Epidermal melanocyte (primary cell): ENCODE measurements around the gene NDRG4.

Experiments used
- DNase-seq: peaks from one replicate; pipeline ENCODE4 v3.0.0; 2011; ENCODE audit warnings: low spot score; ENCODE audit not compliant: insufficient read length

Gene NDRG4

GRCh38 chr16:58508671-58509251 is 8.8 kb downstream of the NDRG4 start:
- no peak for DNase-seq

- no peak for DNase-seq
These were observed 9.5 kb downstream of the NDRG4 start for GRCh38 chr16:58509256-58510096.

- no peak for DNase-seq
These were observed 10.3 kb downstream of the NDRG4 start for GRCh38 chr16:58510097-58510775.

- DNase-seq, result no peak
These were observed 11.1 kb downstream of the NDRG4 start for GRCh38 chr16:58510776-58511628.

GRCh38 chr16:58511933-58512815 is 12.2 kb downstream of the NDRG4 start:
- no peak for DNase-seq

- no peak for DNase-seq
These were observed 13.9 kb downstream of the NDRG4 start for GRCh38 chr16:58513874-58514273.

GRCh38 chr16:58515125-58515870 is 15.4 kb downstream of the NDRG4 start, which contains the start of gene SETD6:
Gene SETD6 (plus strand): TSS chr16:58515517. CDS start chr16:58515538, 21 bp downstream.
- peak; percentile 92 for DNase-seq

- DNase-seq, result no peak
These were observed 16.2 kb downstream of the NDRG4 start for GRCh38 chr16:58515871-58516767.

GRCh38 chr16:58516768-58517107 is 16.8 kb downstream of the NDRG4 start:
- DNase-seq, result no peak

- DNase-seq, result no peak
These were observed 18.4 kb downstream of the NDRG4 start for GRCh38 chr16:58518083-58518979.

- DNase-seq, result no peak
These were observed 19.0 kb downstream of the NDRG4 start for GRCh38 chr16:58518980-58519368.

- no peak for DNase-seq
These were observed 19.8 kb downstream of the NDRG4 start for GRCh38 chr16:58519707-58520106.

- no peak for DNase-seq
These were observed 30.2 kb downstream of the NDRG4 start for GRCh38 chr16:58530179-58530578.

- no peak for DNase-seq
These were observed 32.5 kb downstream of the NDRG4 start for GRCh38 chr16:58532414-58532813.

GRCh38 chr16:58533751-58534470 is 34.0 kb downstream of the NDRG4 start:
- DNase-seq, result no peak

- no peak for DNase-seq
These were observed 35.2 kb downstream of the NDRG4 start for GRCh38 chr16:58535100-58535499.

- DNase-seq, result no peak
These were observed 36.3 kb downstream of the NDRG4 start for GRCh38 chr16:58536278-58536677.
